ENCODE data around the gene DUSP7.

DUSP7 gene

DNA sequence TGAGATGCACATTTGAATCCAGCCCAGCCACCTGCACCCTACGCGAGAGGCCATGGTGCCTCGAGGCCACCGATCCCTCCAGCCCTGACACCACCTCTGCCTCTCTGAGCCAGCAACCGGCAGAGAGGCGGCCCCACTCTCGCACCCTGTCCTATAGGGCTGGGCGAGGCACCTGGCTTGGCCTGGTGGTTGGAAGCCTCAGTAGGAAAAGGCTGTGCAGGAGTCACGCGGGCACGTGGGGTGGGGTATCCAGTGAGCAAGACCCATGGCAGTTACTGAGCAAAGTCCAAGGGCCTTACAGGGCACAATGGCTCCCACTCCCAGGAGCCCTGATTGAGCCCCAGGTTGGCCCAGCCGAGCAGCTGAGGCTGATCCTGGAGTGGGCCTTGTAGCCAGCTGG lies 12.4 kb upstream of the DUSP7 start:
- Histone ChIP-seq H3K27me3 (ENCODE audit: control insufficient read depth in 1 of 2, insufficient read depth in 1 of 2, low read length in 2 of 2) (no peaks in the 10 kb centered on the region), H3K4ac (ENCODE audit: low read depth in 1 of 2, low read length in 2 of 2) (no peak overlapping the region), H2BK120ac (ENCODE audit: low read depth, low read length) (no peak overlapping the region), H3K14ac (ENCODE audit: low read length in 2 of 2) (peak overlapping the region in 1 of 2 experiments; percentile 70), H2BK5ac (ENCODE audit: low read depth, low read length, poor library complexity, severe bottlenecking) (no peak overlapping the region), H3K36me3 (ENCODE audit: control insufficient read depth in 1 of 2, insufficient read depth in 2 of 2, low read depth in 1 of 2, low read length in 2 of 2) (peaks cover 0 to 3% of the 10 kb centered on the region in 2 experiments), H3K27ac (ENCODE audit: low read length, poor library complexity, severe bottlenecking) (no peak overlapping the region), H2AK5ac (ENCODE audit: low read length, severe bottlenecking) (no peak overlapping the region), H3K18ac (ENCODE audit: low read depth in 1 of 2, low read length in 2 of 2) (no peak overlapping the region), H4K8ac (ENCODE audit: low read length) (no peak overlapping the region), H2BK15ac (ENCODE audit: low read depth, poor library complexity, severe bottlenecking) (no peak overlapping the region), H3K4me1 (ENCODE audit: control insufficient read depth, insufficient read depth, low read depth, low read length) (peaks cover 20% of the 10 kb centered on the region), H3K79me1 (replicated peaks; ENCODE audit: low read length, poor library complexity, severe bottlenecking) (no peaks in the 10 kb centered on the region), H3K23ac (ENCODE audit: low read length in 2 of 2) (no peak overlapping the region), H2BK12ac (ENCODE audit: low read length in 2 of 2) (no peak overlapping the region), H2AFZ (ENCODE audit: low read depth, low read length) (no peak overlapping the region), H4K91ac (ENCODE audit: low read length) (no peak overlapping the region), H3K4me3 (ENCODE audit: insufficient read depth in 1 of 2, low read depth in 1 of 2, low read length in 2 of 2) (no peak overlapping the region), H3K9me3 (ENCODE audit: control insufficient read depth, low read length) (no peaks in the 10 kb centered on the region), H3K9ac (ENCODE audit: low read length) (no peak overlapping the region), H3K4me2 (ENCODE audit: low read length, poor library complexity, severe bottlenecking) (no peak overlapping the region)
- WGBS = 90% methylated on average over 12 of the region's 12 CpGs
- DNase-seq = no peak

GRCh38 chr3:52068055-52068571 lies 11.7 kb upstream of the DUSP7 start:
- H3K9me3 ChIP-seq (ENCODE audit: control insufficient read depth, low read length) = no peaks in the 10 kb centered on the region

DNA sequence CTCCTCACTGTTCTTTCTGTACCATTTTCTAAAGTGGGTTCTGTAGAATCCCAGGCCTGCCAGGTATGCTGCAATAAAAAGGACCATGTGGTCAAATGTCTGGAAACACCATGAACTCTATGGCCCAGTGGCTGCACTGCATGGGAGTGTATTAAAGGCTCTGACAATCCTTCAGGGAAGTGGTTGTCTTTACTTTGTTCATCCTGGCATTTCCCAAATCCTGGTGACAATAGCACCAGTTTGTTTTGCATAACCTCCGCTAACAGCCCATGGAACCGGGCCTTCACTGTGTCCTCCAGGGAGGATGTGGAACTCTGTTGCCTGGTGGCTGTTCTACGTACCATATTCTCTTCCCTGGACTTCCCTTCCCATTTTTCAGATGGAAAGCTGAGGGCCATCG lies 11.2 kb upstream of the DUSP7 start:
- Histone ChIP-seq H3K23ac (ENCODE audit: low read length in 2 of 2) (no peak overlapping the region), H3K9ac (ENCODE audit: low read length) (no peak overlapping the region)
- WGBS = 93% methylated on average over 4 of the region's 4 CpGs

More at GRCh38 chr3:52068055-52068571, 11.7 kb upstream of the DUSP7 start:
- Histone ChIP-seq H3K4me3 (ENCODE audit: insufficient read depth in 1 of 2, low read depth in 1 of 2, low read length in 2 of 2) (no peak overlapping the region), H4K91ac (ENCODE audit: low read length) (no peak overlapping the region), H3K4me1 (ENCODE audit: control insufficient read depth, insufficient read depth, low read depth, low read length) (peaks cover 21% of the 10 kb centered on the region), H3K27me3 (ENCODE audit: control insufficient read depth in 1 of 2, insufficient read depth in 1 of 2, low read length in 2 of 2) (no peaks in the 10 kb centered on the region), H3K79me1 (replicated peaks; ENCODE audit: low read length, poor library complexity, severe bottlenecking) (no peaks in the 10 kb centered on the region), H3K18ac (ENCODE audit: low read depth in 1 of 2, low read length in 2 of 2) (peak overlapping the region in 1 of 2 experiments; percentile 54), H2BK12ac (ENCODE audit: low read length in 2 of 2) (no peak overlapping the region), H2AFZ (ENCODE audit: low read depth, low read length) (no peak overlapping the region), H3K9ac (ENCODE audit: low read length) (no peak overlapping the region), H3K14ac (ENCODE audit: low read length in 2 of 2) (no peak overlapping the region), H2BK5ac (ENCODE audit: low read depth, low read length, poor library complexity, severe bottlenecking) (no peak overlapping the region), H3K4ac (ENCODE audit: low read depth in 1 of 2, low read length in 2 of 2) (peak overlapping the region in 1 of 2 experiments; percentile 68), H2AK5ac (ENCODE audit: low read length, severe bottlenecking) (no peak overlapping the region), H3K27ac (ENCODE audit: low read length, poor library complexity, severe bottlenecking) (no peak overlapping the region), H4K8ac (ENCODE audit: low read length) (peak overlapping the region; percentile 31), H2BK120ac (ENCODE audit: low read depth, low read length) (peak overlapping the region; percentile 29), H2BK15ac (ENCODE audit: low read depth, poor library complexity, severe bottlenecking) (peak overlapping the region; percentile 27), H3K4me2 (ENCODE audit: low read length, poor library complexity, severe bottlenecking) (no peak overlapping the region), H3K36me3 (ENCODE audit: control insufficient read depth in 1 of 2, insufficient read depth in 2 of 2, low read depth in 1 of 2, low read length in 2 of 2) (no peaks in the 10 kb centered on the region), H3K23ac (ENCODE audit: low read length in 2 of 2) (no peak overlapping the region)
- DNase-seq = no peak
- 36% methylated on average over 9 of the region's 12 CpGs for WGBS

DNA sequence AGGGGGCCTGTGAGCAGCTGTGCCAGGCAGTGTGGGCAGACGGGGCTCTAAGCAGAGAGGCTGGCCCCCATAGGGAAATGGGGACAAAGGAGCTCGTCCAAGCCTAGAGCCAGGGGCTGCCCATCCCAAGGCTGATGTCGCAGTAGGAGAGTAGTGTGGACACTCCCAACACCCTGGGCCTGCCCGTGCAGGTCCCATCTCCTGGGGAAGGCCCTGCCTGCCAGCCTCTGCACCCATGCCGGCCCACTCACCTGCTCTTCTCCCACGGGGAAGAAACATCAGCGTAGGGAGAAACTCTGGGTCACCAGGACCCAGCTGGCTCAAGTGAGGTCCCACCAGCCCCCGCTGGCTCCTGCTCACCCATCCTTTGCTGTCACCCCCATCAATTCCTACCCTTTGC lies 10.7 kb upstream of the DUSP7 start:
- H3K27ac ChIP-seq (ENCODE audit: low read length, poor library complexity, severe bottlenecking) = no peak overlapping the region
- H2AFZ ChIP-seq (ENCODE audit: low read depth, low read length) = no peak overlapping the region
- H3K4me1 ChIP-seq (ENCODE audit: control insufficient read depth, insufficient read depth, low read depth, low read length) = peaks cover 30% of the 10 kb centered on the region
- H3K79me1 ChIP-seq (replicated peaks; ENCODE audit: low read length, poor library complexity, severe bottlenecking) = no peaks in the 10 kb centered on the region
- no peak overlapping the region for H2BK5ac ChIP-seq (ENCODE audit: low read depth, low read length, poor library complexity, severe bottlenecking)
- H3K27me3 ChIP-seq (ENCODE audit: control insufficient read depth in 1 of 2, insufficient read depth in 1 of 2, low read length in 2 of 2) = no peaks in the 10 kb centered on the region
- H3K4me2 ChIP-seq (ENCODE audit: low read length, poor library complexity, severe bottlenecking) = no peak overlapping the region
- no peak overlapping the region for H2AK5ac ChIP-seq (ENCODE audit: low read length, severe bottlenecking)
- no peak overlapping the region for H3K18ac ChIP-seq (ENCODE audit: low read depth in 1 of 2, low read length in 2 of 2)
- no peak overlapping the region for H3K9ac ChIP-seq (ENCODE audit: low read length)
- no peaks in the 10 kb centered on the region for H3K36me3 ChIP-seq (ENCODE audit: control insufficient read depth in 1 of 2, insufficient read depth in 2 of 2, low read depth in 1 of 2, low read length in 2 of 2)
- H3K4ac ChIP-seq (ENCODE audit: low read depth in 1 of 2, low read length in 2 of 2) = no peak overlapping the region
- no peak overlapping the region for H4K91ac ChIP-seq (ENCODE audit: low read length)
- no peak overlapping the region for H3K4me3 ChIP-seq (ENCODE audit: insufficient read depth in 1 of 2, low read depth in 1 of 2, low read length in 2 of 2)
- 96% methylated on average over 8 of the region's 8 CpGs for WGBS
- H2BK15ac ChIP-seq (ENCODE audit: low read depth, poor library complexity, severe bottlenecking) = no peak overlapping the region
- H4K8ac ChIP-seq (ENCODE audit: low read length) = no peak overlapping the region
- no peak overlapping the region for H3K14ac ChIP-seq (ENCODE audit: low read length in 2 of 2)
- DNase-seq = no peak
- H3K9me3 ChIP-seq (ENCODE audit: control insufficient read depth, low read length) = no peaks in the 10 kb centered on the region
- no peak overlapping the region for H3K23ac ChIP-seq (ENCODE audit: low read length in 2 of 2)
- no peak overlapping the region for H2BK120ac ChIP-seq (ENCODE audit: low read depth, low read length)
- H2BK12ac ChIP-seq (ENCODE audit: low read length in 2 of 2) = no peak overlapping the region

More for the DNA sequence above, 11.2 kb upstream of the DUSP7 start:
- H4K8ac ChIP-seq (ENCODE audit: low read length) = no peak overlapping the region
- H3K18ac ChIP-seq (ENCODE audit: low read depth in 1 of 2, low read length in 2 of 2) = no peak overlapping the region
- peaks cover 26% of the 10 kb centered on the region for H3K4me1 ChIP-seq (ENCODE audit: control insufficient read depth, insufficient read depth, low read depth, low read length)
- DNase-seq = no peak
- no peak overlapping the region for H3K27ac ChIP-seq (ENCODE audit: low read length, poor library complexity, severe bottlenecking)
- H3K14ac ChIP-seq (ENCODE audit: low read length in 2 of 2) = no peak overlapping the region
- H3K27me3 ChIP-seq (ENCODE audit: control insufficient read depth in 1 of 2, insufficient read depth in 1 of 2, low read length in 2 of 2) = no peaks in the 10 kb centered on the region
- H3K9me3 ChIP-seq (ENCODE audit: control insufficient read depth, low read length) = no peaks in the 10 kb centered on the region
- no peak overlapping the region for H3K4me3 ChIP-seq (ENCODE audit: insufficient read depth in 1 of 2, low read depth in 1 of 2, low read length in 2 of 2)
- no peak overlapping the region for H3K4me2 ChIP-seq (ENCODE audit: low read length, poor library complexity, severe bottlenecking)
- no peak overlapping the region for H2BK15ac ChIP-seq (ENCODE audit: low read depth, poor library complexity, severe bottlenecking)
- no peaks in the 10 kb centered on the region for H3K79me1 ChIP-seq (replicated peaks; ENCODE audit: low read length, poor library complexity, severe bottlenecking)
- H2AFZ ChIP-seq (ENCODE audit: low read depth, low read length) = no peak overlapping the region
- peak overlapping the region; percentile 37 for H2AK5ac ChIP-seq (ENCODE audit: low read length, severe bottlenecking)
- no peak overlapping the region for H4K91ac ChIP-seq (ENCODE audit: low read length)
- H2BK12ac ChIP-seq (ENCODE audit: low read length in 2 of 2) = no peak overlapping the region
- H3K4ac ChIP-seq (ENCODE audit: low read depth in 1 of 2, low read length in 2 of 2) = no peak overlapping the region
- no peak overlapping the region for H2BK5ac ChIP-seq (ENCODE audit: low read depth, low read length, poor library complexity, severe bottlenecking)
- no peaks in the 10 kb centered on the region for H3K36me3 ChIP-seq (ENCODE audit: control insufficient read depth in 1 of 2, insufficient read depth in 2 of 2, low read depth in 1 of 2, low read length in 2 of 2)
- no peak overlapping the region for H2BK120ac ChIP-seq (ENCODE audit: low read depth, low read length)

All from mesenchymal stem cell (in vitro differentiated cells and primary cell).